Measurements from ENCODE around the gene LARGE2. TPM values are rescaled to one million over a fixed set of nuclear protein-coding genes. Genes with fewer than 3 reads are reported as not detected.

Gene LARGE2
- total RNA-seq, 1 experiment from 2014 or later: 67.6 TPM

GRCh38 chr11:45902452-45903380 lies 19.7 kb upstream of the LARGE2 start:
- DNase-seq (ENCODE audit: low read depth, low spot score): no peak
- Histone ChIP-seq H3K4me1 (ENCODE audit: control insufficient read depth in 1 of 2, insufficient read depth in 2 of 2, low read length in 2 of 2) (peaks cover 6 to 17% of the 10 kb centered on the region in 2 experiments; a peak in 3 of 4 replicates), H3K4me2 (ENCODE audit: low read length) (no peak overlapping the region), H3K4me3 (replicated peaks in 1 of 2; ENCODE audit: low read depth in 1 of 2, low read length in 2 of 2) (no peak overlapping the region), H3K36me3 (ENCODE audit: control insufficient read depth in 1 of 2, insufficient read depth in 2 of 2, low read length in 2 of 2) (no peaks in the 10 kb centered on the region), H2AFZ (ENCODE audit: low read depth, low read length, poor library complexity, severe bottlenecking) (no peak overlapping the region), H3K79me2 (ENCODE audit: insufficient read depth, low read length) (no peaks in the 10 kb centered on the region), H3K27me3 (ENCODE audit: insufficient read depth, low read length) (no peaks in the 10 kb centered on the region), H4K20me1 (ENCODE audit: insufficient read depth) (no peaks in the 10 kb centered on the region), H3K9ac (ENCODE audit: low read length) (no peak overlapping the region), H3K9me3 (ENCODE audit: control insufficient read depth in 1 of 2, insufficient read depth in 1 of 2, low read depth in 1 of 2, low read length in 2 of 2) (no peaks in the 10 kb centered on the region), H3K27ac (ENCODE audit: low read depth, low read length) (no peak overlapping the region), H3K9me2 (ENCODE audit: insufficient read depth) (no peaks in the 10 kb centered on the region)
- RAD21 ChIA-PET (ENCODE audit: low non-redundant PET in 1 of 2, low total read pairs in 2 of 2, uncharacterized antibody in 2 of 2, unreplicated experiment in 2 of 2): no interaction called here
- CTCF ChIA-PET: no interaction called here
- no peak for ATAC-seq
- no TSS peak for BruUV-seq (replicated peaks)
- intact Hi-C loops (cut with micrococcal nuclease): no loop called here
- TF ChIP-seq SIN3A (IDR thresholded peaks at IDR 0.05; ENCODE audit: low read depth): no peak
- no peak for TF ChIP-seq SRF (IDR thresholded peaks at IDR 0.05; ENCODE audit: low read depth)
- TF ChIP-seq, protein P1, sequence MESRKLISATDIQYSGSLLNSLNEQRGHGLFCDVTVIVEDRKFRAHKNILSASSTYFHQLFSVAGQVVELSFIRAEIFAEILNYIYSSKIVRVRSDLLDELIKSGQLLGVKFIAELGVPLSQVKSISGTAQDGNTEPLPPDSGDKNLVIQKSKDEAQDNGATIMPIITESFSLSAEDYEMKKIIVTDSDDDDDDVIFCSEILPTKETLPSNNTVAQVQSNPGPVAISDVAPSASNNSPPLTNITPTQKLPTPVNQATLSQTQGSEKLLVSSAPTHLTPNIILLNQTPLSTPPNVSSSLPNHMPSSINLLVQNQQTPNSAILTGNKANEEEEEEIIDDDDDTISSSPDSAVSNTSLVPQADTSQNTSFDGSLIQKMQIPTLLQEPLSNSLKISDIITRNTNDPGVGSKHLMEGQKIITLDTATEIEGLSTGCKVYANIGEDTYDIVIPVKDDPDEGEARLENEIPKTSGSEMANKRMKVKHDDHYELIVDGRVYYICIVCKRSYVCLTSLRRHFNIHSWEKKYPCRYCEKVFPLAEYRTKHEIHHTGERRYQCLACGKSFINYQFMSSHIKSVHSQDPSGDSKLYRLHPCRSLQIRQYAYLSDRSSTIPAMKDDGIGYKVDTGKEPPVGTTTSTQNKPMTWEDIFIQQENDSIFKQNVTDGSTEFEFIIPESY (IDR thresholded peaks at IDR 0.05; ENCODE audit: extremely low read depth, insufficient replicate concordance, low read length): no peak
- POLR2A ChIA-PET: no interaction called here

- intact Hi-C loops (cut with micrococcal nuclease): no loop called here
- H2AFZ ChIP-seq (ENCODE audit: low read depth, low read length, poor library complexity, severe bottlenecking): no peak overlapping the region
- BruUV-seq (replicated peaks): no TSS peak
- TF ChIP-seq, protein P2, sequence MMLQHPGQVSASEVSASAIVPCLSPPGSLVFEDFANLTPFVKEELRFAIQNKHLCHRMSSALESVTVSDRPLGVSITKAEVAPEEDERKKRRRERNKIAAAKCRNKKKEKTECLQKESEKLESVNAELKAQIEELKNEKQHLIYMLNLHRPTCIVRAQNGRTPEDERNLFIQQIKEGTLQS (IDR thresholded peaks at IDR 0.05): no peak
- TF ChIP-seq RAD21 (IDR thresholded peaks at IDR 0.05; ENCODE audit: low read depth): no peak
- no peak for TF ChIP-seq EZH2phosphoT487 (IDR thresholded peaks at IDR 0.05; ENCODE audit: borderline replicate concordance)
- no peak for TF ChIP-seq CEBPB (IDR thresholded peaks at IDR 0.05; ENCODE audit: low read depth)
- no peak for TF ChIP-seq EZH2 (IDR thresholded peaks at IDR 0.05)
- TF ChIP-seq, protein P3, sequence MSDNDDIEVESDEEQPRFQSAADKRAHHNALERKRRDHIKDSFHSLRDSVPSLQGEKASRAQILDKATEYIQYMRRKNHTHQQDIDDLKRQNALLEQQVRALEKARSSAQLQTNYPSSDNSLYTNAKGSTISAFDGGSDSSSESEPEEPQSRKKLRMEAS (IDR thresholded peaks at IDR 0.05): no peak
- no peak for TF ChIP-seq YY1 (IDR thresholded peaks at IDR 0.05; ENCODE audit: extremely low read depth, insufficient replicate concordance, low read depth, low read length)
- TF ChIP-seq POLR2AphosphoS5 (IDR thresholded peaks at IDR 0.05; ENCODE audit: low read depth, low read length): no peak
- TF ChIP-seq ZFX (IDR thresholded peaks at IDR 0.05): no peak
- TF ChIP-seq JUND (IDR thresholded peaks at IDR 0.05): no peak
- TF ChIP-seq SP1 (IDR thresholded peaks at IDR 0.05; ENCODE audit: low read depth): no peak
- no peak for TF ChIP-seq POLR2A (IDR thresholded peaks at IDR 0.05; ENCODE audit: borderline replicate concordance, extremely low read depth, insufficient read depth, insufficient read length)
- TF ChIP-seq EGR1 (IDR thresholded peaks at IDR 0.05; ENCODE audit: low read depth): no peak
- no peak for TF ChIP-seq ZNF274 (IDR thresholded peaks at IDR 0.05; ENCODE audit: low read depth, low read length)
- TF ChIP-seq FOSL1 (IDR thresholded peaks at IDR 0.05; ENCODE audit: low read depth): no peak
These were observed 18.0 kb upstream of the LARGE2 start for GRCh38 chr11:45904309-45904915.

More at GRCh38 chr11:45904309-45904915, 18.0 kb upstream of the LARGE2 start:
- Histone ChIP-seq H3K36me3 (ENCODE audit: control insufficient read depth in 1 of 2, insufficient read depth in 2 of 2, low read length in 2 of 2) (no peaks in the 10 kb centered on the region), H4K20me1 (ENCODE audit: insufficient read depth) (no peaks in the 10 kb centered on the region), H3K4me1 (ENCODE audit: control insufficient read depth in 1 of 2, insufficient read depth in 2 of 2, low read length in 2 of 2) (peaks cover under 1 to 10% of the 10 kb centered on the region in 2 experiments; a peak in 3 of 4 replicates), H3K9me2 (ENCODE audit: insufficient read depth) (no peaks in the 10 kb centered on the region), H3K4me3 (replicated peaks in 1 of 2; ENCODE audit: low read depth in 1 of 2, low read length in 2 of 2) (no peak overlapping the region), H3K27me3 (ENCODE audit: insufficient read depth, low read length) (no peaks in the 10 kb centered on the region), H3K27ac (ENCODE audit: low read depth, low read length) (no peak overlapping the region), H3K79me2 (ENCODE audit: insufficient read depth, low read length) (no peaks in the 10 kb centered on the region), H3K9ac (ENCODE audit: low read length) (no peak overlapping the region), H3K9me3 (ENCODE audit: control insufficient read depth in 1 of 2, insufficient read depth in 1 of 2, low read depth in 1 of 2, low read length in 2 of 2) (no peaks in the 10 kb centered on the region), H3K4me2 (ENCODE audit: low read length) (no peak overlapping the region)
- no peak for DNase-seq (ENCODE audit: low read depth, low spot score)
- POLR2A ChIA-PET: no interaction called here
- RAD21 ChIA-PET (ENCODE audit: low non-redundant PET in 1 of 2, low total read pairs in 2 of 2, uncharacterized antibody in 2 of 2, unreplicated experiment in 2 of 2): no interaction called here
- ATAC-seq: no peak
- CTCF ChIA-PET: no interaction called here

Measured in HCT116 (cell line).